Thyroid gland (tissue), 4 donors: ENCODE measurements around the gene PCDHB16.

Source experiments
- CTCF ChIP-seq, 6 experiments: fragments of 200-600 bp in 3 of 6; fragments of 450-650 bp in 3 of 6; sonication (generic) in 3 of 6; IDR thresholded peaks; one replicate each; pipeline ENCODE4 v1.5.1; 2016 to 2019; ENCODE audit warnings: antibody characterized with exemption in 6 of 6, mild to moderate bottlenecking in 2 of 6, inconsistent platforms in 1 of 6, moderate library complexity in 1 of 6
- POLR2A ChIP-seq, 2 donors: fragments of 450-650 bp; IDR thresholded peaks; one replicate each; pipeline ENCODE4 v1.6.1; 2017; ENCODE audit warnings: antibody characterized with exemption in 2 of 2, mild to moderate bottlenecking in 2 of 2, moderate library complexity in 1 of 2

DNA sequence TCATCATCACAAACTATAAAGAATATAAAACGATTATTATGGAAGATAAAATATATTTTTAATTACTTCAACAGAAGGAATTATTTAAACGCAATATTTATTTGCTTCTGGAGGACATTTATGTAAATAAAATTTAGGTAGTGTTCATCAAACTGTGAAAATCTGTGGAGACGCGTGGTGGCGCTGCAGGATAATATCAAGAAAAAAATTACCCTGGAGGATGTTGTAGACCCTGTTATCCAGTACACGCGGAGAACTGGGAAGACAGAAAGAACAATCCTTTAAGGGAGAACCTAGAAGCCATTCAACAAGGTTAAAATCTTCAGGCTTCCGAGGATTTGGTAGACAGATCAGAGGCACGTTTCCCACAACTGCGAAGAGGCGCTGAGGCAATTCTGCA is 26.3 kb downstream of the PCDHB16 start, which contains the start of gene PCDHB12:
- TF ChIP-seq CTCF (IDR thresholded peaks at IDR 0.05) = peak in 1 of 6 experiments; percentile 10
- no peak for TF ChIP-seq POLR2A (IDR thresholded peaks at IDR 0.05)
